K562 (cell line): ENCODE results near the gene RBFOX2. TPM values are rescaled to one million over a fixed set of nuclear protein-coding genes. Genes with fewer than 3 reads are reported as not detected.

ENCODE experiments used
- ATAC-seq: fragments of 200-7000 bp; cut with Tn5 transposase; 3 replicates; pipeline ENCODE4 v1.9.1; 2020; ENCODE audit warnings: moderate library complexity
- BruUV-seq: library from RNA; stranded (reverse); fragments of 400-500 nt; replicated peaks from 2 replicates; lab custom pipeline; 2021; lab: Mats Ljungman, UMichigan
- CTCF ChIA-PET: fragments of 300-600 bp; formaldehyde crosslinking; extraction: SDS; loops from one replicate; lab custom pipeline; 2021; ENCODE audit warnings: low intra/inter-chr PET ratio; lab: Yijun Ruan, JAX
- POLR2A ChIA-PET: fragments of 300-600, 350-650 bp; sonication (Branson Sonifier 250); formaldehyde crosslinking; extraction: SDS; loops from one replicate; lab custom pipeline; 2021; ENCODE audit warnings: antibody characterized with exemption, inconsistent platforms; lab: Yijun Ruan, JAX
- DNase-seq, 4 experiments: peaks; one replicate each; pipeline versions ENCODE4 v3.0.0 to v3.0.0-alpha.2; 2011 to 2018; ENCODE audit warnings: low spot score in 3 of 4, mixed read lengths in 3 of 4; ENCODE audit errors: extremely low read depth in 1 of 4
- FAIRE-seq: peaks from 2 replicates; lab custom pipeline; 2011; peaks lifted over from hg19 to GRCh38; lab: Jason Lieb, UNC
- H2AFZ ChIP-seq: 2 replicates; pipeline ENCODE4 v1.6.0; 2011; ENCODE audit warnings: low read depth, low read length, control low read depth, inconsistent platforms
- H3K27ac ChIP-seq: fragments of 200-600 bp; 3 replicates; pipeline ENCODE4 v1.8.0; 2011; ENCODE audit warnings: low read depth, mild to moderate bottlenecking, control low read depth, inconsistent platforms, low read length, moderate library complexity, mixed read lengths; ENCODE audit errors: extremely low read depth
- H3K27me3 ChIP-seq, 2 experiments: fragments of 300-600 bp in 1 of 2; 2 replicates in 1 of 2; 3 replicates in 1 of 2; pipeline versions ENCODE4 v1.6.0 to v1.8.0; 2011; ENCODE audit warnings: inconsistent platforms in 2 of 2, low read length in 2 of 2, mild to moderate bottlenecking in 1 of 2, mixed read lengths in 1 of 2, moderate library complexity in 1 of 2; ENCODE audit not compliant: control insufficient read depth in 2 of 2, insufficient read depth in 2 of 2
- H3K36me3 ChIP-seq: fragments of 300-600 bp; 3 replicates; pipeline ENCODE4 v1.8.0; 2011; ENCODE audit warnings: mild to moderate bottlenecking, low read length, inconsistent platforms; ENCODE audit not compliant: control insufficient read depth, insufficient read depth
- H3K4me1 ChIP-seq, 2 experiments: fragments of 200-600 bp in 1 of 2; replicated peaks in 1 of 2; 2 replicates in 1 of 2; 3 replicates in 1 of 2; pipeline versions ENCODE4 v1.5.1 to v1.8.0; 2011; ENCODE audit warnings: inconsistent platforms in 2 of 2, low read length in 2 of 2, mild to moderate bottlenecking in 1 of 2, mixed read lengths in 1 of 2, moderate library complexity in 1 of 2; ENCODE audit not compliant: control insufficient read depth in 2 of 2, insufficient read depth in 2 of 2
- H3K4me2 ChIP-seq: 2 replicates; pipeline ENCODE4 v1.6.1; 2011; ENCODE audit warnings: low read length, control low read depth, inconsistent platforms, mixed read lengths; ENCODE audit not compliant: insufficient read depth
- H3K4me3 ChIP-seq: fragments of 200-600 bp; sonication (generic), shearing (Covaris generic); 2 replicates; pipeline ENCODE4 v1.5.1; 2016; ENCODE audit warnings: control low read depth, inconsistent platforms
- H3K79me2 ChIP-seq: fragments of 200-600 bp; 3 replicates; pipeline ENCODE4 v1.8.0; 2011; ENCODE audit warnings: low read length, inconsistent platforms; ENCODE audit not compliant: control insufficient read depth, insufficient read depth
- H3K9ac ChIP-seq, 2 experiments: 2 replicates each; pipeline versions ENCODE4 v1.6.0 to v1.6.1; 2011; ENCODE audit warnings: low read depth in 2 of 2, low read length in 2 of 2, control low read depth in 1 of 2, inconsistent platforms in 1 of 2, mild to moderate bottlenecking in 1 of 2, mixed read lengths in 1 of 2; ENCODE audit not compliant: insufficient read depth in 1 of 2
- H3K9me1 ChIP-seq: one replicate; pipeline ENCODE4 v1.6.0; 2011; ENCODE audit warnings: inconsistent platforms, mild to moderate bottlenecking, low read length, moderate library complexity; ENCODE audit not compliant: control insufficient read depth, insufficient read depth
- H3K9me3 ChIP-seq: replicated peaks from 2 replicates; pipeline ENCODE4 v1.5.1; 2011; ENCODE audit warnings: low read depth, low read length, inconsistent platforms; ENCODE audit not compliant: control insufficient read depth, insufficient read depth
- H4K20me1 ChIP-seq: replicated peaks from 2 replicates; pipeline ENCODE4 v1.6.1; 2011; ENCODE audit warnings: low read length, inconsistent platforms, mixed read lengths; ENCODE audit not compliant: control insufficient read depth, insufficient read depth
- BHLHE40 ChIP-seq: IDR thresholded peaks from 2 replicates; pipeline ENCODE4 v1.6.1; 2011; ENCODE audit warnings: low read length, improper control_type of control experiment
- CEBPZ ChIP-seq: fragments of 150-350 bp; IDR thresholded peaks from 2 replicates; pipeline ENCODE4 v1.6.1; 2014; ENCODE audit warnings: low read depth, mild to moderate bottlenecking, low read length, borderline replicate concordance
- CHCHD3 ChIP-seq: fragments of 250-450 bp; sonication (Bioruptor Pico); IDR thresholded peaks from 2 replicates; pipeline ENCODE4 v2.1.2; 2022; ENCODE audit warnings: mild to moderate bottlenecking
- CREB5 ChIP-seq: fragments of 250-450 bp; sonication (Bioruptor Pico); IDR thresholded peaks from 2 replicates; pipeline ENCODE4 v1.5.0; 2020; ENCODE audit warnings: mild to moderate bottlenecking
- CTBP1 ChIP-seq: fragments of 450-650 bp; IDR thresholded peaks from 2 replicates; pipeline ENCODE4 v1.6.1; 2016; ENCODE audit warnings: borderline replicate concordance
- FOS ChIP-seq: IDR thresholded peaks from 3 replicates; pipeline ENCODE4 v1.6.1; 2011; ENCODE audit not compliant: insufficient read length; ENCODE audit errors: extremely low read depth
- HDAC3 ChIP-seq: fragments of 450-650 bp; IDR thresholded peaks from 2 replicates; pipeline ENCODE4 v1.6.1; 2018; ENCODE audit warnings: borderline replicate concordance, mild to moderate bottlenecking, moderate library complexity; ENCODE audit not compliant: partially characterized antibody
- JUNB ChIP-seq: fragments of 450-650 bp; formaldehyde crosslinking; conservative IDR thresholded peaks from 2 replicates; pipeline ENCODE4 v1.4.0; 2020; ENCODE audit warnings: mild to moderate bottlenecking
- KLF10 ChIP-seq: fragments of 250-450 bp; sonication (Bioruptor Pico); IDR thresholded peaks from 2 replicates; pipeline ENCODE4 v1.6.1; 2021; ENCODE audit warnings: matching md5 sums
- L3MBTL2 ChIP-seq: fragments of 450-650 bp; IDR thresholded peaks from 2 replicates; pipeline ENCODE4 v1.6.1; 2016; ENCODE audit warnings: mild to moderate bottlenecking, moderate library complexity
- NFIC ChIP-seq: fragments of 450-650 bp; IDR thresholded peaks from 2 replicates; pipeline ENCODE4 v1.6.1; 2017; ENCODE audit warnings: mild to moderate bottlenecking, inconsistent platforms
- NFRKB ChIP-seq: fragments of 450-650 bp; IDR thresholded peaks from 2 replicates; pipeline ENCODE4 v1.6.1; 2016; ENCODE audit warnings: low read depth
- RFX5 ChIP-seq: IDR thresholded peaks from 2 replicates; pipeline ENCODE4 v1.6.1; 2011; ENCODE audit warnings: low read depth, mild to moderate bottlenecking, improper control_type of control experiment, low read length
- SNIP1 ChIP-seq: fragments of 450-650 bp; IDR thresholded peaks from 2 replicates; pipeline ENCODE4 v1.7.1; 2017; ENCODE audit warnings: low read depth, mild to moderate bottlenecking
- TGIF2 ChIP-seq: sonication (generic); formaldehyde crosslinking; IDR thresholded peaks from 2 replicates; pipeline ENCODE4 v1.8.1; 2022; ENCODE audit warnings: mild to moderate bottlenecking, missing genetic modification reagents, moderate library complexity
- YY1 ChIP-seq, 3 experiments: IDR thresholded peaks; 2 replicates each; pipeline ENCODE4 v1.6.1; 2011; ENCODE audit warnings: low read length in 2 of 3, mild to moderate bottlenecking in 2 of 3, moderate library complexity in 2 of 3, borderline replicate concordance in 1 of 3, control low read depth in 1 of 3, low read depth in 1 of 3; ENCODE audit not compliant: insufficient read depth in 3 of 3, insufficient replicate concordance in 2 of 3, control insufficient read depth in 1 of 3, insufficient read length in 1 of 3; ENCODE audit errors: extremely low read depth in 1 of 3
- ZNF79 ChIP-seq: fragments of 250-450 bp; sonication (Bioruptor Pico); IDR thresholded peaks from 2 replicates; pipeline ENCODE4 v1.4.0; 2020; ENCODE audit warnings: low read depth, mild to moderate bottlenecking, moderate library complexity
- WGBS: fragments of 100-300 bp; shearing (Covaris generic); methylation state at CpG from one replicate; pipeline ENCODE4 v1.1.6; 2016; ENCODE audit warnings: low coverage, mixed read lengths; ENCODE audit not compliant: insufficient coverage; ENCODE audit errors: missing lambda C conversion rate; 5-methylcytosine and 5-hydroxymethylcytosine counted together
- in situ Hi-C: fragments of 300-500 bp; cut with MboI; formaldehyde crosslinking; loops from 4 replicates; pipeline ENCODE4 v1.15.0; 2018; ENCODE audit warnings: inconsistent platforms, mixed read lengths
- intact Hi-C: fragments of 100-400 bp; cut with micrococcal nuclease; formaldehyde crosslinking; loops from 2 replicates; pipeline ENCODE4 v1.14.2; 2022
- polyA plus RNA-seq, 8 experiments: library from polyadenylated mRNA; depleted of rRNA in 4 of 8; stranded (reverse) in 5 of 8; unstranded in 3 of 8; fragments of >200 nt; fragmentation: Nextera tagmentation in 2 of 8; fragmentation: Illumina TruSeq in 1 of 8; extraction: Ambion mirVana in 2 of 8; extraction: Trizol in 1 of 8; gene quantifications; 2 replicates each; pipeline versions ENCODE4 v1.2.1 to v1.2.3, GENCODE V29; 2011 to 2014; ENCODE audit warnings: inconsistent platforms in 1 of 8, missing spikeins in 1 of 8
- total RNA-seq, 7 experiments: library from RNA; depleted of rRNA in 6 of 7; stranded (reverse); fragments of >200 nt in 6 of 7; fragmentation: Illumina TruSeq in 2 of 7; extraction: Trizol in 2 of 7; gene quantifications; 2 replicates each; pipeline versions ENCODE4 v1.2.1 to v1.2.3, GENCODE V29; 2011 to 2021; ENCODE audit warnings: low replicate concordance in 1 of 7
- TF ChIP-seq, protein P1 (sequence below): sonication (generic); IDR thresholded peaks from 2 replicates; pipeline ENCODE4 v1.6.1; 2016

The RBFOX2 gene
- total and polyA plus RNA-seq, 9 of the 15 experiments (the other 6 are each of a cell fraction or from before 2014, with no cell fraction given): 5.8 to 24.8 (median 14.2) TPM

DNA sequence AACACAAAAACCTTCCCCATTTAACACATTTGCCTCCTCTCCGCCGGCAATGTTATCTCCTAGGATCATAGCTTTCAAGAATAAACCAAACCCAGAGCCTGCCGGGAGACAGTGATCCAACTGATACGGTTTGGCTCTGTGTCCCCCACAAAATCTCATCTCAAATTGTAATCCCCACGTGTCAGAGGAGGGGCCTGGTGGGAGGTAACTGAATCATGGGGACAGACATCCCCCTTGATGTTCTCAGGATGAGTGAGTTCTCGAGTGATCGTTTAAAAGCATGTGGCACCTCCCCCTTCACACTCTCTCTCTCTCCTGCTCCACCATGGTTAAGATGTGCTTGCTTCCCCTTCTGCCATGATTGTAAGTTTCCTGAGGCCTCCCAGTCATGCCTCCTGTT, 33.3 kb downstream of the RBFOX2 start:
- Histone ChIP-seq H2AFZ (peak overlapping the region; percentile 59; the same call in 1 of the 2 replicates), H3K4me2 (peak overlapping the region; percentile 29), H3K27ac (peak overlapping the region; percentile 8; the same call in 1 of the 3 replicates), H3K27me3 (no peaks in the 10 kb centered on the region), H3K9ac (no peak overlapping the region), H4K20me1 (no peaks in the 10 kb centered on the region), H3K9me3 (no peaks in the 10 kb centered on the region), H3K79me2 (peaks cover 14% of the 10 kb centered on the region; the same call in 2 of the 3 replicates), H3K4me1 (peaks cover 0 to 21% of the 10 kb centered on the region in 2 experiments; a peak in 3 of 5 replicates), H3K9me1 (no peaks in the 10 kb centered on the region), H3K36me3 (no peaks in the 10 kb centered on the region), H3K4me3 (no peak overlapping the region)
- no TSS peak for BruUV-seq
- 2% methylated on average over 6 of the region's 7 CpGs for WGBS
- DNase-seq: peak in 1 of 4 experiments; percentile 23
- in situ Hi-C loops: no loop called here
- intact Hi-C loops: no loop called here
- POLR2A ChIA-PET: interaction anchor here (0.6 to 1.6 kb wide), 3 partner anchors 9 to 39 kb away, joined by 3 read pairs; no protein-coding TSS in a partner anchor
- CTCF ChIA-PET: no interaction called here
- FAIRE-seq: no peak
- ATAC-seq: peak; percentile 59
- no peak for TF ChIP-seq CEBPZ
- TF ChIP-seq KLF10: no peak
- no peak for TF ChIP-seq NFIC
- TF ChIP-seq L3MBTL2: peak; percentile 90
- 0 out of 2 replicates have a peak, but pooled peaks have one; percentile 22 for TF ChIP-seq CTBP1
- no peak for TF ChIP-seq SNIP1
- no peak for TF ChIP-seq CHCHD3 (CRISPR knock-in tag)
- no peak for TF ChIP-seq RFX5
- TF ChIP-seq HDAC3: no peak
- no peak for TF ChIP-seq TGIF2 (CRISPR knock-in tag)
- TF ChIP-seq, protein P1, sequence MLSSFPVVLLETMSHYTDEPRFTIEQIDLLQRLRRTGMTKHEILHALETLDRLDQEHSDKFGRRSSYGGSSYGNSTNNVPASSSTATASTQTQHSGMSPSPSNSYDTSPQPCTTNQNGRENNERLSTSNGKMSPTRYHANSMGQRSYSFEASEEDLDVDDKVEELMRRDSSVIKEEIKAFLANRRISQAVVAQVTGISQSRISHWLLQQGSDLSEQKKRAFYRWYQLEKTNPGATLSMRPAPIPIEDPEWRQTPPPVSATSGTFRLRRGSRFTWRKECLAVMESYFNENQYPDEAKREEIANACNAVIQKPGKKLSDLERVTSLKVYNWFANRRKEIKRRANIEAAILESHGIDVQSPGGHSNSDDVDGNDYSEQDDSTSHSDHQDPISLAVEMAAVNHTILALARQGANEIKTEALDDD: 0 out of 2 replicates have a peak, but pooled peaks have one; percentile 25
- TF ChIP-seq NFRKB: no peak
- no peak for TF ChIP-seq YY1 (IDR thresholded peaks at IDR 0.05; ENCODE audit: borderline replicate concordance in 1 of 3, control insufficient read depth in 1 of 3, extremely low read depth in 1 of 3, insufficient read depth in 3 of 3, insufficient read length in 1 of 3, insufficient replicate concordance in 2 of 3, low read depth in 1 of 3, low read length in 2 of 3)
- no peak for TF ChIP-seq CREB5
- TF ChIP-seq FOS: no peak
- TF ChIP-seq BHLHE40: no peak
- TF ChIP-seq ZNF79 (CRISPR knock-in tag): no peak
- TF ChIP-seq JUNB (CRISPR knock-in tag): no peak
